ENCODE measurements around the gene HSD17B14. TPM values are rescaled to one million over a fixed set of nuclear protein-coding genes. Genes with fewer than 3 reads are reported as not detected.
"Not testable (repeated sequence)": the region's sequence is repeated elsewhere in the genome, so short reads cannot be mapped to it uniquely, and the experiment has no call there.

Gene HSD17B14
- total RNA-seq, 1 experiment from 2014 or later = 3.9 TPM

DNA sequence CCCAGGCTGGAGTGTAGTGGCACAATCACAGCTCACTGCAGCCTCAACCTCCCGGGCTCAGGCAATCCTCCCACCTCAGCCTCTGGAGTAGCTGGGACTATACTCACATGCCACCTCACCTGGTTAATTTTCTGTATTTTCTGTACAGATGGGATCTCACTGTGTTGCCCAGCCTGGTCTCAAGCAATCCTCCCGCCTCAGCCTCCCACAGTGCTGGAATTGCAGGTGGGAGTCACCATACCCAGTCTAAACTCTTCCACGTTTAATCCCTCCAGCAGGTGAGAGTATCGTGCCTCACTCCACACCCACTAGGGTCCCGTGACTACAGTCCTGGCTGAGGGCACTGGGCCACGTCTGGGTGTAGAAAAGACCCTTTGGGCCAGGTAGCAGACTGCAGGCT lies 42.0 kb downstream of the HSD17B14 start:
- Histone ChIP-seq H3K36me3 (ENCODE audit: control insufficient read depth in 1 of 2, insufficient read depth in 2 of 2, low read length in 2 of 2) (no peaks in the 10 kb centered on the region), H3K9me2 (ENCODE audit: insufficient read depth) (no peaks in the 10 kb centered on the region), H4K20me1 (ENCODE audit: insufficient read depth) (no peaks in the 10 kb centered on the region), H3K9ac (ENCODE audit: low read length) (no peak overlapping the region), H3K27me3 (ENCODE audit: insufficient read depth, low read length) (no peaks in the 10 kb centered on the region), H3K4me3 (replicated peaks in 1 of 2; ENCODE audit: low read depth in 1 of 2, low read length in 2 of 2) (no peak overlapping the region), H3K27ac (ENCODE audit: low read depth, low read length) (no peak overlapping the region; the same call in 1 of the 2 replicates), H3K9me3 (ENCODE audit: control insufficient read depth in 1 of 2, insufficient read depth in 1 of 2, low read depth in 1 of 2, low read length in 2 of 2) (no peaks in the 10 kb centered on the region), H2AFZ (ENCODE audit: low read depth, low read length, poor library complexity, severe bottlenecking) (no peak overlapping the region), H3K4me2 (ENCODE audit: low read length) (no peak overlapping the region), H3K4me1 (ENCODE audit: control insufficient read depth in 1 of 2, insufficient read depth in 2 of 2, low read length in 2 of 2) (peaks cover 0 to 11% of the 10 kb centered on the region in 2 experiments; a peak in 1 of 4 replicates), H3K79me2 (ENCODE audit: insufficient read depth, low read length) (no peaks in the 10 kb centered on the region)
- ChIA-PET RAD21 (ENCODE audit: low non-redundant PET in 1 of 2, low total read pairs in 2 of 2, uncharacterized antibody in 2 of 2, unreplicated experiment in 2 of 2) (interaction anchor here in 1 of 2 experiments (0.7 to 1.4 kb wide), 2 partner anchors 42 to 106 kb away, joined by 4 to 6 read pairs; partner anchors contain the start of genes HSD17B14 and NUCB1), POLR2A (interaction anchor here (0.7 kb wide), 1 partner anchor 51 kb away, joined by 3 read pairs; no protein-coding TSS in a partner anchor), CTCF (interaction anchor here (1.1 to 3.0 kb wide), 2 partner anchors 48 to 176 kb away, joined by 4 to 38 read pairs; no protein-coding TSS in a partner anchor)
- BruUV-seq (replicated peaks) = no TSS peak
- intact Hi-C loops (cut with micrococcal nuclease) = no loop called here
- ATAC-seq = no peak
- no peak for TF ChIP-seq EZH2phosphoT487 (IDR thresholded peaks at IDR 0.05; ENCODE audit: borderline replicate concordance)
- TF ChIP-seq, protein P1, sequence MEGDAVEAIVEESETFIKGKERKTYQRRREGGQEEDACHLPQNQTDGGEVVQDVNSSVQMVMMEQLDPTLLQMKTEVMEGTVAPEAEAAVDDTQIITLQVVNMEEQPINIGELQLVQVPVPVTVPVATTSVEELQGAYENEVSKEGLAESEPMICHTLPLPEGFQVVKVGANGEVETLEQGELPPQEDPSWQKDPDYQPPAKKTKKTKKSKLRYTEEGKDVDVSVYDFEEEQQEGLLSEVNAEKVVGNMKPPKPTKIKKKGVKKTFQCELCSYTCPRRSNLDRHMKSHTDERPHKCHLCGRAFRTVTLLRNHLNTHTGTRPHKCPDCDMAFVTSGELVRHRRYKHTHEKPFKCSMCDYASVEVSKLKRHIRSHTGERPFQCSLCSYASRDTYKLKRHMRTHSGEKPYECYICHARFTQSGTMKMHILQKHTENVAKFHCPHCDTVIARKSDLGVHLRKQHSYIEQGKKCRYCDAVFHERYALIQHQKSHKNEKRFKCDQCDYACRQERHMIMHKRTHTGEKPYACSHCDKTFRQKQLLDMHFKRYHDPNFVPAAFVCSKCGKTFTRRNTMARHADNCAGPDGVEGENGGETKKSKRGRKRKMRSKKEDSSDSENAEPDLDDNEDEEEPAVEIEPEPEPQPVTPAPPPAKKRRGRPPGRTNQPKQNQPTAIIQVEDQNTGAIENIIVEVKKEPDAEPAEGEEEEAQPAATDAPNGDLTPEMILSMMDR (IDR thresholded peaks at IDR 0.05 in 2 of 3, conservative IDR thresholded peaks at IDR 0.05 in 1 of 3; ENCODE audit: borderline replicate concordance in 1 of 3, insufficient read depth in 1 of 3, low read depth in 2 of 3, low read length in 2 of 3) = no peak
- no peak for TF ChIP-seq EGR1 (IDR thresholded peaks at IDR 0.05; ENCODE audit: low read depth)
- DNase-seq (ENCODE audit: low read depth, low spot score) = no peak

DNA sequence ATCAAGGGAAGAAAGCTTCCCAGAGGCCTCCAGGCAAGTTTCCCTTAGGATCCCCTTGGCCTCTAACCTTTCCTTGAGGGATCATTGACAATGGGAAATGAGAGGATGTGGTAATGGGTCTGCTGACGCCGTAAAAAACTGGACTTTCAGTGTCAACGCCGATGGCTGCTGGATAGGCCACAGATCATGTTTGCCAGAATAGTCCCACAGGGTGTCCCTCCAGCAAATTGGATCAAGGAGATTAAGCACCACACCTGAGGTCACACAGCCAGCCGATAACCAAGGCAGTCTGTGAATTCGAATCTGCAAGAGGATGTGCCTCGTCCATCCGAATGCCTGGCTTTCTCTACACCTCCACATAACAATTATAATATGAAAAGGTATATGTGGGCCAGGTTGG lies 43.0 kb downstream of the HSD17B14 start:
- POLR2A ChIA-PET = no interaction called here
- H3K27ac ChIP-seq (ENCODE audit: low read depth, low read length) = no peak overlapping the region
- no peaks in the 10 kb centered on the region for H3K9me2 ChIP-seq (ENCODE audit: insufficient read depth)
- no peak overlapping the region for H3K4me3 ChIP-seq (replicated peaks in 1 of 2; ENCODE audit: low read depth in 1 of 2, low read length in 2 of 2)
- RAD21 ChIA-PET (ENCODE audit: low non-redundant PET in 1 of 2, low total read pairs in 2 of 2, uncharacterized antibody in 2 of 2, unreplicated experiment in 2 of 2) = no interaction called here
- DNase-seq (ENCODE audit: low read depth, low spot score) (no peak), ATAC-seq (no peak)
- no TSS peak for BruUV-seq (replicated peaks)
- no peaks in the 10 kb centered on the region for H4K20me1 ChIP-seq (ENCODE audit: insufficient read depth)
- H3K79me2 ChIP-seq (ENCODE audit: insufficient read depth, low read length) = no peaks in the 10 kb centered on the region
- H3K9ac ChIP-seq (ENCODE audit: low read length) = no peak overlapping the region
- intact Hi-C loops (cut with micrococcal nuclease) = no loop called here
- CTCF ChIA-PET = interaction anchor here (3.0 kb wide), 1 partner anchor 49 kb away, joined by 38 read pairs; no protein-coding TSS in a partner anchor
- no peaks in the 10 kb centered on the region for H3K9me3 ChIP-seq (ENCODE audit: control insufficient read depth in 1 of 2, insufficient read depth in 1 of 2, low read depth in 1 of 2, low read length in 2 of 2)
- no peak overlapping the region for H3K4me2 ChIP-seq (ENCODE audit: low read length)
- H3K36me3 ChIP-seq (ENCODE audit: control insufficient read depth in 1 of 2, insufficient read depth in 2 of 2, low read length in 2 of 2) = no peaks in the 10 kb centered on the region
- H3K4me1 ChIP-seq (ENCODE audit: control insufficient read depth in 1 of 2, insufficient read depth in 2 of 2, low read length in 2 of 2) = peaks cover 0 to 11% of the 10 kb centered on the region in 2 experiments; a peak in 1 of 4 replicates
- H2AFZ ChIP-seq (ENCODE audit: low read depth, low read length, poor library complexity, severe bottlenecking) = no peak overlapping the region
- TF ChIP-seq CEBPB (IDR thresholded peaks at IDR 0.05; ENCODE audit: low read depth) = no peak
- no peak for TF ChIP-seq YY1 (IDR thresholded peaks at IDR 0.05; ENCODE audit: extremely low read depth, insufficient replicate concordance, low read depth, low read length)
- TF ChIP-seq CBX3 (IDR thresholded peaks at IDR 0.05; ENCODE audit: low read depth) = no peak
- TF ChIP-seq SIN3A (IDR thresholded peaks at IDR 0.05; ENCODE audit: low read depth) = no peak
- no peak for TF ChIP-seq ZFX (IDR thresholded peaks at IDR 0.05)
- no peak for TF ChIP-seq POLR2A (IDR thresholded peaks at IDR 0.05; ENCODE audit: borderline replicate concordance, extremely low read depth, insufficient read depth, insufficient read length)
- no peaks in the 10 kb centered on the region for H3K27me3 ChIP-seq (ENCODE audit: insufficient read depth, low read length)

DNA sequence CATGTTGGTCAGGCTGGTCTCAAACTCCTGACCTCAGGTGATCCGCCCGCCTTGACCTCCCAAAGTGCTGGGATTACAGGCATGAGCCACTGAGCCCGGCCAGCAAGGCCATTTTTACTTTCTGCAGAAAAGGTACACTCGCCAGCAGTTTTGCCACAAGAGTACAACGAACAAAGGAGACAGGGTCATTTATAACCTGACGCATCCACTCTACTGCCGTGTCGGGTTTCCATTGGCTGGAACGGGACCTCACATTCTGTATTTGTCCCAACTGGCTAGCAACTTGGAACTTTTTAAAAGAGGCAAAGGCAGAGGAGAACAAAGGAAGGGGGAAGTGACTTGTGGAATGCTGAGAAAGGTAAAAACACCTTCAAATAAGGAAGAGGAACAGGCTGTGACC lies 49.0 kb downstream of the HSD17B14 start:
- ChIA-PET RAD21 (ENCODE audit: low non-redundant PET in 1 of 2, low total read pairs in 2 of 2, uncharacterized antibody in 2 of 2, unreplicated experiment in 2 of 2) (interaction anchor here in 1 of 2 experiments (1.6 kb wide), 1 partner anchor 41 kb away, joined by 5 read pairs; no protein-coding TSS in a partner anchor), POLR2A (interaction anchor here (1.0 kb wide), 1 partner anchor 142 kb away, joined by 4 read pairs; no protein-coding TSS in a partner anchor), CTCF (interaction anchor here (0.9 to 4.2 kb wide), 9 partner anchors 17 to 205 kb away, joined by 3 to 49 read pairs (median 3); partner anchors contain the start of gene CA11)
- H4K20me1 ChIP-seq (ENCODE audit: insufficient read depth); H3K4me2 ChIP-seq (ENCODE audit: low read length); H3K36me3 ChIP-seq (ENCODE audit: control insufficient read depth in 1 of 2, insufficient read depth in 2 of 2, low read length in 2 of 2); H3K4me3 ChIP-seq (replicated peaks in 1 of 2; ENCODE audit: low read depth in 1 of 2, low read length in 2 of 2); H3K9ac ChIP-seq (ENCODE audit: low read length); ATAC-seq; intact Hi-C loops (cut with micrococcal nuclease); BruUV-seq (replicated peaks); H3K79me2 ChIP-seq (ENCODE audit: insufficient read depth, low read length); H3K9me2 ChIP-seq (ENCODE audit: insufficient read depth); H3K27me3 ChIP-seq (ENCODE audit: insufficient read depth, low read length); H3K9me3 ChIP-seq (ENCODE audit: control insufficient read depth in 1 of 2, insufficient read depth in 1 of 2, low read depth in 1 of 2, low read length in 2 of 2); DNase-seq (ENCODE audit: low read depth, low spot score); H3K4me1 ChIP-seq (ENCODE audit: control insufficient read depth in 1 of 2, insufficient read depth in 2 of 2, low read length in 2 of 2); H3K27ac ChIP-seq (ENCODE audit: low read depth, low read length): not testable (repeated sequence)
- H2AFZ ChIP-seq (ENCODE audit: low read depth, low read length, poor library complexity, severe bottlenecking) = peak overlapping the region; percentile 88

All from HCT116 (cell line).